Kidney epithelial cell (primary cell): Measurements from ENCODE around the gene ABHD16A. TPM values are rescaled to one million over a fixed set of nuclear protein-coding genes. Genes with fewer than 3 reads are reported as not detected.
A peak's percentile ranks its signal among the peaks of the same experiment; 100 is the strongest.

Experiments
- DNase-seq: peaks from one replicate; pipeline ENCODE4 v3.0.0-alpha.2; 2010; ENCODE audit warnings: low read depth
- H3K27me3 ChIP-seq: 2 replicates; pipeline ENCODE4 v1.6.0; 2011; ENCODE audit warnings: low read length; ENCODE audit not compliant: control insufficient read depth, insufficient read depth
- H3K36me3 ChIP-seq: 2 replicates; pipeline ENCODE4 v1.5.1; 2011; ENCODE audit warnings: low read length; ENCODE audit not compliant: control insufficient read depth, insufficient read depth
- H3K4me3 ChIP-seq: 2 replicates; pipeline ENCODE4 v1.5.1; 2011; ENCODE audit warnings: low read depth, mild to moderate bottlenecking, control low read depth, low read length
- CTCF ChIP-seq: IDR thresholded peaks from 2 replicates; pipeline ENCODE4 v1.5.1; 2011; ENCODE audit warnings: mild to moderate bottlenecking, moderate library complexity, low read length, control low read depth, inconsistent platforms; ENCODE audit not compliant: insufficient read depth, poor library complexity, severe bottlenecking
- total RNA-seq: library from RNA; depleted of rRNA; stranded (reverse); fragments of >200 nt; gene quantifications from 2 replicates; pipeline ENCODE4 v1.2.3, GENCODE V29; 2015

Gene ABHD16A
- total RNA-seq, 1 donor from 2014 or later: 43.8 TPM

DNA sequence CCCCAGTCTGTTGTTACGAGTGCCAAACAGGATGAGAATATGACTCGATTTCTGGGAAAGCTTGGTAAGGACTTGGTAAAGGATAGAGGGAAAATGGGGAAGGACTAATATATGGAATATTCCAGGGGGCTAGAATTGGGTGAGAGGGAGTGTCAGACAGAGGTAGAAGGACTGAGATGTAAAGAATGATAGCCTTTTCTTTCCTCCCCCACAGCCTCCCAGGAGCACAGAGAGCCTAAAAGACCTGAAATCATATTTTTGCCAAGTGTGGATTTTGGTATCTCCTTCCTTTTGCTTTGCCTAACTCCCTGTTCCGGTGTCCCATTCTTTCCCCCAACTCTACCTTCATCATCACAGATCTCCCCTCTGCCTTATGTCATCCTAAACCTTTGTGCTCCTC, 39.8 kb upstream of the ABHD16A start:
- H3K4me3 ChIP-seq: no peak overlapping the region
- peaks cover 2% of the 10 kb centered on the region for H3K36me3 ChIP-seq
- H3K27me3 ChIP-seq: no peaks in the 10 kb centered on the region
- DNase-seq: no peak
- no peak for TF ChIP-seq CTCF

DNA sequence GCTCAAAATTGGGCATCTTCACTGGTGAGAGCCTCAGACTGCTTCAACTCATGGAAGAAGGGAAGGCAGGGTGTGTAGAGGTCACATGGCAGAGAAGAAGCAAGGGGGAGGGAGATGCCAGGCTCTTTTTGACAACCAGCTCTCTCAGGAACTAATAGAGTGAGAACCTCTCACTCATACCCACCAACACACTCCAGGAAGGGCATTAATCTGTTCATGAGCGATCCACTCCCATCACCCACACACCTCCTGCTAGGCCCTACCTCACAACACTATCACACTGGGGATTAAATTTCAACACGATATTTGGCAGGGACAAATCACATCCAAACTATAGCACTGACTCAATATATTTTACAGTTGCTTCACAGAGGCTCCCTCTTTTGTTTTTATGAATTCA, 38.7 kb upstream of the ABHD16A start:
- peaks cover 2% of the 10 kb centered on the region for H3K36me3 ChIP-seq
- H3K4me3 ChIP-seq: no peak overlapping the region
- H3K27me3 ChIP-seq: no peaks in the 10 kb centered on the region
- TF ChIP-seq CTCF: no peak
- DNase-seq: no peak

- peaks cover 2% of the 10 kb centered on the region for H3K36me3 ChIP-seq
- H3K27me3 ChIP-seq: no peaks in the 10 kb centered on the region
- H3K4me3 ChIP-seq: peak overlapping the region; percentile 50
- no peak for TF ChIP-seq CTCF
- DNase-seq: no peak
Observed at GRCh38 chr6:31740397-31741223, 37.5 kb upstream of the ABHD16A start.

GRCh38 chr6:31739639-31740396, 36.7 kb upstream of the ABHD16A start, which contains the start of gene MSH5:
MSH5 (plus strand) TSS chr6:31740005; CDS start chr6:31740467, 462 bp downstream.
- H3K4me3 ChIP-seq: peak within 1 kb of the TSS; percentile 50
- H3K36me3 ChIP-seq: peaks cover 2% of the 10 kb centered on the region
- no peak for TF ChIP-seq CTCF
- DNase-seq: peak; percentile 98
- no peaks in the 10 kb centered on the region for H3K27me3 ChIP-seq

DNA sequence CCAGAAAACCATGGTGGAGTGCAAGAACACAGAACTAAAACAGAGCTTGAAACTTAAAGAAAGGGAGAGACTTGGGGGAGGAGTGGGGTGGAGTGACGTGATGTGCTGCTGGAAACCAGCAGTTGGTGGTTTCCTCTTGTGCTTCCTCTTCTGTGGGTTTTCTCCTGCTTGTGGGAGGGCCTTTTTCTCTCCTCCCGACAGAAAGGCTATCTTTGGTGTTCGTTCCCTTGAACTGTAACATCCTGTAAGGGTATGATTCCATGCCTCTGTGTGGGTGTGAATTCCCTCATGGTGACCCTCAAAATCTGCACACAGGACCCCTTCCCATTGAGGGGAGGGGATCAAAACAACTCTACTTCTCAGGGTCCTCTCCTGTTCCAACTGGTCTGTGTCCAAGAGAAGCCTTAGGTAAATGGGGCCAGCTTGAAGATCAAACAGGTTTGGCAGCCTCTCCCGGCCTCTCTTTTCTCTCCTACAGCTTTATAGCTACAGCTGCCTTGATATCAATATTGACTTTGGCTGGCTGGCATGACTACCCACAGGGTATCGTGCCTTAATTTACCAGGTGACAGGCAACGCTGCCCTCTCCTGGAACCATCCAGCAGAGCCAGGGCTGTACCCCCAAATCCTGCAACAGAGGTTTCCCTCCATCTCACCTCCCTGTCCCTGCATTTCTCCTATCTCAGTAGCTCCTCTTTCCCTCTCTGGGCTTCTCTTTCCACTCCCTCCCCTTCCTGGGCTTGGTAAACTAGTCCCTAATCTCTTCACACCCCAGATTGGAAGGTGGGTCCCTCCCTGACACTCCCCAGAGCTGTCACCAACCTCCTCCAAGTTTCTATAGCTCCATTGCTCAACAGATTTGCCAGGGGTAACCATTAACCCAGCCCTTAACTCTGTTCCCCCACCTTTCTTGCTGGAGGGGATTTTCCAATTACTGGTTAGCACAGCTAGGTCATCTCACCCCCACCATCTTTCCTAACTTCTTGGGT, 35.2 kb upstream of the ABHD16A start:
- peak; percentile 14 for TF ChIP-seq CTCF
- DNase-seq: peak; percentile 69
- H3K4me3 ChIP-seq: peak overlapping the region; percentile 1
- peaks cover 2% of the 10 kb centered on the region for H3K36me3 ChIP-seq
- no peaks in the 10 kb centered on the region for H3K27me3 ChIP-seq
